HL-60 (cell line): Measurements from ENCODE around the gene PTCHD1.

Experiments used
- DNase-seq, 2 experiments: peaks; one replicate each; pipeline ENCODE4 v3.0.0-alpha.2; 2010 to 2020; ENCODE audit warnings: low read depth in 1 of 2, low spot score in 1 of 2
- H3K27ac ChIP-seq: fragments of 250-450 bp; sonication (Bioruptor Pico); replicated peaks from 2 replicates; pipeline ENCODE4 v1.5.1; 2020; ENCODE audit warnings: mild to moderate bottlenecking, moderate library complexity
- H3K27me3 ChIP-seq: fragments of 250-450 bp; sonication (Bioruptor Pico); 2 replicates; pipeline ENCODE4 v1.5.1; 2021; ENCODE audit warnings: mild to moderate bottlenecking, moderate library complexity; ENCODE audit not compliant: insufficient read depth, poor library complexity, severe bottlenecking
- H3K4me3 ChIP-seq: replicated peaks from 2 replicates; pipeline ENCODE4 v1.5.1; 2011; ENCODE audit warnings: mild to moderate bottlenecking, control low read depth, low read length; ENCODE audit not compliant: insufficient read depth
- GABPA ChIP-seq: IDR thresholded peaks from 2 replicates; pipeline ENCODE4 v1.6.1; 2012; ENCODE audit warnings: low read depth
- POLR2AphosphoS5 ChIP-seq: IDR thresholded peaks from 2 replicates; pipeline ENCODE4 v1.6.1; 2012; ENCODE audit warnings: low read depth
- SPI1 ChIP-seq: IDR thresholded peaks from 2 replicates; pipeline ENCODE4 v1.6.1; 2012; ENCODE audit warnings: low read depth, mild to moderate bottlenecking, borderline replicate concordance
- long read RNA-seq: library from polyadenylated mRNA; unstranded; transcript quantifications from one replicate; pipeline ENCODE4 v2.0.0, GENCODE V29; 2020
- TF ChIP-seq, protein P1 (sequence below): IDR thresholded peaks from one replicate; pipeline ENCODE4 v1.5.1; 2011; ENCODE audit warnings: low read length, control low read depth, inconsistent platforms; ENCODE audit not compliant: insufficient read depth
- TF ChIP-seq, protein P2 (sequence below): IDR thresholded peaks from 2 replicates; pipeline ENCODE4 v1.6.1; 2012; ENCODE audit warnings: low read depth; ENCODE audit not compliant: insufficient replicate concordance

The PTCHD1 gene
- long read RNA-seq, result 0 reads

- TF ChIP-seq, protein P1, sequence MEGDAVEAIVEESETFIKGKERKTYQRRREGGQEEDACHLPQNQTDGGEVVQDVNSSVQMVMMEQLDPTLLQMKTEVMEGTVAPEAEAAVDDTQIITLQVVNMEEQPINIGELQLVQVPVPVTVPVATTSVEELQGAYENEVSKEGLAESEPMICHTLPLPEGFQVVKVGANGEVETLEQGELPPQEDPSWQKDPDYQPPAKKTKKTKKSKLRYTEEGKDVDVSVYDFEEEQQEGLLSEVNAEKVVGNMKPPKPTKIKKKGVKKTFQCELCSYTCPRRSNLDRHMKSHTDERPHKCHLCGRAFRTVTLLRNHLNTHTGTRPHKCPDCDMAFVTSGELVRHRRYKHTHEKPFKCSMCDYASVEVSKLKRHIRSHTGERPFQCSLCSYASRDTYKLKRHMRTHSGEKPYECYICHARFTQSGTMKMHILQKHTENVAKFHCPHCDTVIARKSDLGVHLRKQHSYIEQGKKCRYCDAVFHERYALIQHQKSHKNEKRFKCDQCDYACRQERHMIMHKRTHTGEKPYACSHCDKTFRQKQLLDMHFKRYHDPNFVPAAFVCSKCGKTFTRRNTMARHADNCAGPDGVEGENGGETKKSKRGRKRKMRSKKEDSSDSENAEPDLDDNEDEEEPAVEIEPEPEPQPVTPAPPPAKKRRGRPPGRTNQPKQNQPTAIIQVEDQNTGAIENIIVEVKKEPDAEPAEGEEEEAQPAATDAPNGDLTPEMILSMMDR, result no peak
- TF ChIP-seq, protein P2, sequence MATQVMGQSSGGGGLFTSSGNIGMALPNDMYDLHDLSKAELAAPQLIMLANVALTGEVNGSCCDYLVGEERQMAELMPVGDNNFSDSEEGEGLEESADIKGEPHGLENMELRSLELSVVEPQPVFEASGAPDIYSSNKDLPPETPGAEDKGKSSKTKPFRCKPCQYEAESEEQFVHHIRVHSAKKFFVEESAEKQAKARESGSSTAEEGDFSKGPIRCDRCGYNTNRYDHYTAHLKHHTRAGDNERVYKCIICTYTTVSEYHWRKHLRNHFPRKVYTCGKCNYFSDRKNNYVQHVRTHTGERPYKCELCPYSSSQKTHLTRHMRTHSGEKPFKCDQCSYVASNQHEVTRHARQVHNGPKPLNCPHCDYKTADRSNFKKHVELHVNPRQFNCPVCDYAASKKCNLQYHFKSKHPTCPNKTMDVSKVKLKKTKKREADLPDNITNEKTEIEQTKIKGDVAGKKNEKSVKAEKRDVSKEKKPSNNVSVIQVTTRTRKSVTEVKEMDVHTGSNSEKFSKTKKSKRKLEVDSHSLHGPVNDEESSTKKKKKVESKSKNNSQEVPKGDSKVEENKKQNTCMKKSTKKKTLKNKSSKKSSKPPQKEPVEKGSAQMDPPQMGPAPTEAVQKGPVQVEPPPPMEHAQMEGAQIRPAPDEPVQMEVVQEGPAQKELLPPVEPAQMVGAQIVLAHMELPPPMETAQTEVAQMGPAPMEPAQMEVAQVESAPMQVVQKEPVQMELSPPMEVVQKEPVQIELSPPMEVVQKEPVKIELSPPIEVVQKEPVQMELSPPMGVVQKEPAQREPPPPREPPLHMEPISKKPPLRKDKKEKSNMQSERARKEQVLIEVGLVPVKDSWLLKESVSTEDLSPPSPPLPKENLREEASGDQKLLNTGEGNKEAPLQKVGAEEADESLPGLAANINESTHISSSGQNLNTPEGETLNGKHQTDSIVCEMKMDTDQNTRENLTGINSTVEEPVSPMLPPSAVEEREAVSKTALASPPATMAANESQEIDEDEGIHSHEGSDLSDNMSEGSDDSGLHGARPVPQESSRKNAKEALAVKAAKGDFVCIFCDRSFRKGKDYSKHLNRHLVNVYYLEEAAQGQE, result no peak
- TF ChIP-seq SPI1, result no peak
- no peak for TF ChIP-seq POLR2AphosphoS5
- TF ChIP-seq GABPA, result no peak
- no peak for DNase-seq
- Histone ChIP-seq H3K27me3 (peaks cover 31% of the 10 kb centered on the region), H3K4me3 (no peak within 1 kb of the TSS), H3K27ac (no peak within 1 kb of the TSS)
Observed at GRCh38 chrX:23334848-23335599, at the start of gene PTCHD1. TSS of gene PTCHD1 (plus strand) at chrX:23334849. CDS start at chrX:23334876, 27 bp downstream.

DNA sequence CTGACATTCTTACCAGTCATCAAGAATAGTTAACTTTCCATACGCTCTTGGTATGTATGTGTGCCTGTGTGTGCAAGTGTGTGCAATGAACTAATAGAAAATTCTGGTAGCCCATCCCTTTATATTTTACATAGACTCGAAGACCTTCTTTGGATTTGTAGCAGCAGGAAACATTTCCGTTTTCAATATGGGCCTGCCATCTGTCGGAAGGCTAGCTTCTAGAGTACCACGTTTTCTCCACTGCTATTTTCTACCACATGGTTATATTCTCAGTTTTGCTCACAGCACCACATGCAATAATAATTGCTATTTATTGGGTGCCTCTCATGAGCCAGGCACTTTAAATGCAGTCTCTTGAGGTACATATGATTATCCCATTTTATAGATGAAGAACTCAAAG lies 47.9 kb upstream of the PTCHD1 start:
- Histone ChIP-seq H3K27ac (no peak overlapping the region), H3K27me3 (peaks cover 2% of the 10 kb centered on the region), H3K4me3 (no peak overlapping the region)
- no peak for DNase-seq
- TF ChIP-seq, protein P1, result no peak

GRCh38 chrX:23287191-23287725 lies 47.4 kb upstream of the PTCHD1 start:
- DNase-seq, result no peak
- Histone ChIP-seq H3K27ac (no peak overlapping the region), H3K4me3 (no peak overlapping the region), H3K27me3 (peaks cover 2% of the 10 kb centered on the region)
- TF ChIP-seq, protein P2, result no peak
- no peak for TF ChIP-seq SPI1
- no peak for TF ChIP-seq GABPA
- TF ChIP-seq, protein P1, result no peak
- TF ChIP-seq POLR2AphosphoS5, result no peak
